Heart right ventricle (tissue), 16 donors: Measurements from ENCODE around the gene RASD2. TPM values are rescaled to one million over a fixed set of nuclear protein-coding genes. Genes with fewer than 3 reads are reported as not detected.
A peak's percentile ranks its signal among the peaks of the same experiment; 100 is the strongest.

Source experiments
- ATAC-seq, 8 donors: fragments of 200-7000 bp; cut with Tn5 transposase; one replicate each; pipeline ENCODE4 v1.9.1; 2020; ENCODE audit warnings: mild to moderate bottlenecking in 8 of 8, moderate library complexity in 8 of 8, moderate number of reproducible peaks in 1 of 8
- DNase-seq, 2 donors: peaks; one replicate each; pipeline ENCODE4 v3.0.0-alpha.2; 2020
- H3K27ac ChIP-seq, 10 donors: fragments of 200-600 bp; sonication (generic) in 2 of 10; one replicate each; pipeline versions ENCODE4 v1.5.0 to v1.8.0; 2020 to 2022; ENCODE audit warnings: mild to moderate bottlenecking in 3 of 10
- H3K27me3 ChIP-seq, 7 donors: fragments of 200-600 bp; one replicate each; pipeline ENCODE4 v1.8.0; 2021 to 2022; ENCODE audit warnings: mild to moderate bottlenecking in 2 of 7
- H3K36me3 ChIP-seq, 9 donors: fragments of 200-600 bp; sonication (generic) in 1 of 9; one replicate each; pipeline versions ENCODE4 v1.5.0 to v1.8.0; 2020 to 2022; ENCODE audit warnings: mild to moderate bottlenecking in 2 of 9
- H3K4me1 ChIP-seq, 9 donors: fragments of 200-600 bp; sonication (generic) in 1 of 9; one replicate each; pipeline versions ENCODE4 v1.5.0 to v1.8.0; 2020 to 2022; ENCODE audit warnings: mild to moderate bottlenecking in 4 of 9
- H3K4me3 ChIP-seq, 10 donors: fragments of 200-600 bp; sonication (generic) in 2 of 10; one replicate each; pipeline versions ENCODE4 v1.5.0 to v1.8.0; 2020 to 2022; ENCODE audit warnings: mild to moderate bottlenecking in 7 of 10, moderate library complexity in 2 of 10
- H3K9me3 ChIP-seq, 11 donors: fragments of 200-600 bp in 10 of 11; sonication (generic) in 2 of 11; one replicate each; pipeline versions ENCODE4 v1.5.0 to v1.8.0; 2013 to 2022; ENCODE audit warnings: mild to moderate bottlenecking in 2 of 11, control low read depth in 1 of 11, moderate library complexity in 1 of 11
- WGBS, 2 donors: extraction: QIAGEN DNeasy Blood & Tissue Kit; methylation state at CpG; one replicate each; pipeline ENCODE4 v1.1.7; 2013; ENCODE audit warnings: inconsistent platforms in 1 of 2; 5-methylcytosine and 5-hydroxymethylcytosine counted together
- intact Hi-C, 10 donors: fragments of 100-400 bp; cut with DNase I; formaldehyde crosslinking; loops; one replicate each; pipeline versions ENCODE4 v1.11.1 to v1.14.2; 2022
- polyA plus RNA-seq, 2 donors: library from polyadenylated mRNA; stranded (reverse); fragments of 200-250 nt; gene quantifications; one replicate each; pipeline ENCODE4 v1.2.3, GENCODE V29; 2013
- total RNA-seq, 10 donors: library from RNA; stranded (reverse); fragmentation: NEBNext Ultra II Directional in 3 of 10; extraction: Animal tissue kit (Norgen Biotek cat#: 25700) in 3 of 10; gene quantifications; one replicate each; pipeline versions ENCODE4 v1.2.1 to v1.2.4, GENCODE V29; 2021 to 2023
- TF ChIP-seq, protein P1 (sequence below), 9 donors: fragments of 200-600 bp; sonication (generic) in 2 of 9; IDR thresholded peaks; one replicate each; pipeline versions ENCODE4 v1.5.0 to v1.8.0; 2021 to 2022; ENCODE audit warnings: antibody characterized with exemption in 9 of 9, mild to moderate bottlenecking in 5 of 9, moderate library complexity in 1 of 9
- donor health status: Arrhythmogenic right ventricular cardiomyopathy.
- donor health status: ischemic (EF 13 %, LVEDD 7.1; RV severe dilation, severe dysfunction).
- donor health status: healthy with polysubstance abuse.
- donor health status: DM: no; HTN: yes; CAD: no.
- donor health status: DM: no; HTN: no; CAD: no.
- donor health status: ischemic (EF 25% LVEDD 6.9; RV normal size, moderate dysfunction).
- donor health status: ischemic (EF 25% LVEDD 5.7; RV mildly dilated, moderate dysfunction).
- donor health status: healthy.
- donor health status: DM: yes; HTN: yes; CAD: no.
- donor health status: Ischemic cardiomyopathy.
- donor health status: ischemic (EF 35%, LVEDD 5.7; RV mildly dilated, moderate dysfunction).
- donor health status: nonischemic (EF 11% LVEDD 7.7; RV severe dilation, severe dysfunction).
- donor health status: DM: yes; HTN: yes; CAD: no.
- donor health status: PGD.
- donor health status: ischemic (EF 29% LVEDD 5.4; RV normal size, mild dysfunction).
- donor health status: nonischemic (EF 23%, LVEDD 6.1; RV moderate dilation, normal function).

The RASD2 gene
- total and polyA plus RNA-seq, 12 donors = 1.4 to 9.9 (median 3.6) TPM

DNA sequence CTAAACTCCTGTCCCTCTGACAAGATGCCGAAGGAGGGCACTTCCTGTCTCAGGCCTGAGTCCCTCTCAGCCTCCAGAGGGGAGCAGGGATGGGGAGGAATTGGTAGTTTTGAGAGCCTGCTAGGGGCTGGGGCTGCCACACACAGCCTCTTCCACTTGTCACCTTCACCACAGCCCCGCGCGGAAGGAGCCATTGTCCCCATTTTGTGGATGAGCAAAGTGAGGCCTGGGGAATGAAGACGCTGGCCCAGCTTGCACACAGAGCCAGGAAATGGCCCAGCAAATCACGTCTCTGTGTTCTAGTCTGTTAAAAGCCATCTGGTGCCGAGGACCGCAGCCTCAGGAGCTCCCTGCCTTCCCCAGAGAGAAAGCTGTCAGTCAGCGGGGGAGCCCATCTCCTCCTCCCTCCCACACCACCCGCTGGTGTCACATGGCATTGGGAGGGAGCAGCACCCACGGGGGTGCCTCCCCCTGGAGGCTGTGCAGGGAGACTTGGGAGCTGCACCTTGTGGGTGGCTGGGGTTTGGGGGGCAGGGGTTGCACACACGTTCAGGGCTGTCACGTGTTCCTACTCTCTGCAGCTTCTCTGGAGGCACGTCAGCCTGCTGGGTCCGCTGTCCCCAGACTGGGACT is 34.6 kb downstream of the RASD2 start:
- ATAC-seq (peak in 4 of 8 donors; percentile 7 to 18 (median 14)), DNase-seq (no peak)
- TF ChIP-seq, protein P1, sequence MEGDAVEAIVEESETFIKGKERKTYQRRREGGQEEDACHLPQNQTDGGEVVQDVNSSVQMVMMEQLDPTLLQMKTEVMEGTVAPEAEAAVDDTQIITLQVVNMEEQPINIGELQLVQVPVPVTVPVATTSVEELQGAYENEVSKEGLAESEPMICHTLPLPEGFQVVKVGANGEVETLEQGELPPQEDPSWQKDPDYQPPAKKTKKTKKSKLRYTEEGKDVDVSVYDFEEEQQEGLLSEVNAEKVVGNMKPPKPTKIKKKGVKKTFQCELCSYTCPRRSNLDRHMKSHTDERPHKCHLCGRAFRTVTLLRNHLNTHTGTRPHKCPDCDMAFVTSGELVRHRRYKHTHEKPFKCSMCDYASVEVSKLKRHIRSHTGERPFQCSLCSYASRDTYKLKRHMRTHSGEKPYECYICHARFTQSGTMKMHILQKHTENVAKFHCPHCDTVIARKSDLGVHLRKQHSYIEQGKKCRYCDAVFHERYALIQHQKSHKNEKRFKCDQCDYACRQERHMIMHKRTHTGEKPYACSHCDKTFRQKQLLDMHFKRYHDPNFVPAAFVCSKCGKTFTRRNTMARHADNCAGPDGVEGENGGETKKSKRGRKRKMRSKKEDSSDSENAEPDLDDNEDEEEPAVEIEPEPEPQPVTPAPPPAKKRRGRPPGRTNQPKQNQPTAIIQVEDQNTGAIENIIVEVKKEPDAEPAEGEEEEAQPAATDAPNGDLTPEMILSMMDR (IDR thresholded peaks at IDR 0.05) = no peak
- H3K27me3 ChIP-seq = no peaks in the 10 kb centered on the region
- peaks cover 0 to 9% (median 0%) of the 10 kb centered on the region in 9 donors for H3K4me1 ChIP-seq
- no peak overlapping the region for H3K27ac ChIP-seq
- no peaks in the 10 kb centered on the region for H3K9me3 ChIP-seq
- no peak overlapping the region for H3K4me3 ChIP-seq
- 45 to 51% methylated on average over 15 of the region's 15 CpGs for WGBS, 2 donors
- intact Hi-C loops = loop anchor here in 1 of 10 donors (5.0 kb wide), 1 partner anchor 48 kb away; no protein-coding TSS in a partner anchor
- H3K36me3 ChIP-seq = no peaks in the 10 kb centered on the region

DNA sequence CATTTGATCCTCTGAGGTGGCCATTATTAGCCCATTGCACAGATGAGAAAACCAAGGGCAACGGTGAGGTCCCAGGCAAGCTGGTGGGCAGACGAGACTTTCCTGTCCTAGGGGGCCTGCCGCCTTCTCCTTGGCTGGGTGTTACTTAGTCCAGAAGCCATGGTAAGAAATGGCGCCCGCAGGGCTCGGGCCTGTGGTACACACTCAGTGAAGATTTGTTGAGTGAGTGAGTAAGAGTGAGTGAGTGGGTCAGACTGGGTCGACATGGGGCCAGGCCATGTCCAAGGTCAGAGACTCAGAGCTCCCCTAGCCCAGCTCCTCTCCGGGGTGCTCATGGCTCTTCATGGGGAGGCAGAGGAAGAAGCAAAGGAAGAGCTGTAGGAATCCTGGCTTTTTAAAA is 36.0 kb downstream of the RASD2 start:
- TF ChIP-seq, protein P1 (IDR thresholded peaks at IDR 0.05) = no peak

DNA sequence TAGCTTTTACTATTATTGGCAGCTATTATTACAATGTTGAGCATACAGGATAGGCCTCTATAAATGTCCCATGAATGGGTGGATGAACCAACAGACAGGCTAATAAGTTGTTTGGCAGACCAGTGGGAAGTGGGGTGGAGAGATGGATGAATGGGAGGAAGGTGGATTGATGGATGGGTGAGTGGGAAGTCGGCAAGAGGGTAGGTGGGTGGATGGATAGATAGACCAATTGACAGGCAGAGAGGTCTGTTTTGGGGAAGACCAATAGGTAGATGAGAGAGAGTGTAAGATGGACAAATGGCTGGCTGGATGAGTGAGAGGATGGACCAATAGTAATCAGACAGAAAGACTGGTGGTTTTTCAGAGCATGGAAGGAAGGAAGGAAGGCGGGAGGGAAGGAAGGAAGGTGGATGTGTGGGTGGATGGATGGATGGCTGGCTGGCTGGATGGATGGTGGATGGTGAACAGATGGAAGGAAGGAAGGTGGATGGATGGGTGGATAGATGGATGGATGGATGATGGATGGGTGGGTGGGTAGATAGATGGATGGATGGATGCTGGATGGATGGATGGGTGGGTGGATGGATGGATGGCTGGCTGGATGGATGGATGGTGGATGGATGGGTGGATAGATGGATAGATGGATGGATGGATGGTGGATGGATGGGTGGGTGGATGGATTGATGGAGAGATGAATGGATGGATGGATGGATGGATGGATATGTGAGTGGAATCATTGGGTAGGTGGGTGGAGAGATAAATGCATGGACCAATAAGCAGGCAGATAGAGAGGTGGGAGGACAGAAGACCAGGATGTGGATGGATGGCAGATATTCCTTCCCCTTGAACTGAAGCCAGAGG is 37.4 kb downstream of the RASD2 start:
- DNase-seq (no peak), ATAC-seq (no peak)
- TF ChIP-seq, protein P1 (IDR thresholded peaks at IDR 0.05) = no peak
- Histone ChIP-seq H3K4me1 (peaks cover 0 to 24% (median 4%) of the 10 kb centered on the region in 9 donors), H3K27ac (no peak overlapping the region), H3K36me3 (no peaks in the 10 kb centered on the region), H3K4me3 (no peak overlapping the region), H3K9me3 (no peaks in the 10 kb centered on the region), H3K27me3 (no peaks in the 10 kb centered on the region)
- 90 to 91% methylated on average over 2 of the region's 2 CpGs for WGBS, 2 donors
- intact Hi-C loops = loop anchor here in 1 of 10 donors (5.0 kb wide), 1 partner anchor 51 kb away; no protein-coding TSS in a partner anchor

More for the DNA sequence above, 36.0 kb downstream of the RASD2 start:
- intact Hi-C loops = loop anchor here in 1 of 10 donors (5.0 kb wide), 1 partner anchor 49 kb away; no protein-coding TSS in a partner anchor
- Histone ChIP-seq H3K27me3 (no peaks in the 10 kb centered on the region), H3K36me3 (no peaks in the 10 kb centered on the region), H3K27ac (no peak overlapping the region), H3K4me3 (no peak overlapping the region), H3K9me3 (no peaks in the 10 kb centered on the region), H3K4me1 (peaks cover 0 to 13% (median 0%) of the 10 kb centered on the region in 9 donors)
- DNase-seq (no peak), ATAC-seq (no peak)
- WGBS, 2 donors = 87 to 89% methylated on average over 8 of the region's 8 CpGs

DNA sequence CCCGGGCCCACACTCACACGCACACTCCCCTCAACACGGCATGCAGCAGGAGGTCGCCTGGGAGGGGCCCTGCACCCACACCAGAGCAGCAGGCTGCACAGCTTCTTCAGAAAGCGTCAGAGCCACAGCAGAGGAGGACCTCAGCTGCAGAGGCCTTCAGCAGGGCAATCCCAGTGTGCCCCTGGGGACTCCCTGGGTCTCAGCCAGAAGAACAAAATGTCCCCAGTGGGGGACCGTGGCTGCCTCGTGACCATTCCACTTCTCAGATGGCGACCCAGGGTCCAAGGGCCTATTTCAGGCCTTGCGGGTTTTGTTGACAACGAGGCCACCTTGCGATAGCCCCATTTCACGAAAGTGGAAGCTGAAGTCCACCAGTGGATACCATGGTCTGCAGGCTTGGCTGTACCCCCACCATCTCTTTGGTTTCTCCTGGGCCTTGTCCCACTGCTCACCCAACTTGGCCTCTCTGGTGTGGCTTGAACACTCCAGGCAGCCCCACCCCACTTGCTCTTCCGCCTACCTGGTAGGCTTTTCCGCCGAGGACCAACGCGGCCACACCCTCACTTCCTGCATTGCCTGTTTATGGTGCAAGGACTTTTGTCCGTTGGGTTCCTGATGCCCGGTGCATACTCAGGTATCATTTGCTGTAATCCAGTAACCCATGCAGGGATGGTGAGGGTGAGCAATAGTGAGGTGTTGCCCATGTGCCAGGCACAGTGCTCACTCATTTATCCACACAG is 38.4 kb downstream of the RASD2 start:
- peak overlapping the region in 4 of 10 donors; percentile 6 to 61 (median 38) for H3K27ac ChIP-seq
- WGBS, 2 donors = 84 to 88% methylated on average over 19 of the region's 19 CpGs
- intact Hi-C loops = loop anchor here in 1 of 10 donors (5.0 kb wide), 1 partner anchor 52 kb away; no protein-coding TSS in a partner anchor
- H3K4me3 ChIP-seq = no peak overlapping the region
- ATAC-seq (peak; percentile 9 to 47 (median 20)), DNase-seq (peak; percentile 47 to 61)
- H3K36me3 ChIP-seq = no peaks in the 10 kb centered on the region
- H3K9me3 ChIP-seq = no peaks in the 10 kb centered on the region
- TF ChIP-seq, protein P1 (IDR thresholded peaks at IDR 0.05) = no peak
- H3K27me3 ChIP-seq = no peaks in the 10 kb centered on the region
- peaks cover 0 to 29% (median 8%) of the 10 kb centered on the region in 9 donors for H3K4me1 ChIP-seq
